Naive thymus-derived CD4-positive, alpha-beta T cell (primary cell): ENCODE results near the gene CHAT. TPM values are rescaled to one million over a fixed set of nuclear protein-coding genes. Genes with fewer than 3 reads are reported as not detected.
A peak's percentile ranks its signal among the peaks of the same experiment; 100 is the strongest.

Experiments used
- ATAC-seq: fragments of 150-1000 bp; cut with Tn5 transposase; 2 replicates; pipeline ENCODE4 v1.10.0; 2021; ENCODE audit warnings: mild to moderate bottlenecking, moderate library complexity
- CTCF ChIA-PET: fragments of 350-600 bp; sonication (Branson Sonifier 250); formaldehyde crosslinking; loops from one replicate; lab custom pipeline; 2021; ENCODE audit warnings: antibody characterized with exemption; lab: Charles Lee
- POLR2A ChIA-PET: fragments of 350-600 bp; sonication (Branson Sonifier 250); formaldehyde crosslinking; loops from one replicate; lab custom pipeline; 2021; ENCODE audit warnings: antibody characterized with exemption, inconsistent platforms; lab: Charles Lee
- DNase-seq, 9 donors: peaks; one replicate each; pipeline versions ENCODE4 v3.0.0 to v3.0.0-alpha.2; 2020 to 2022; ENCODE audit warnings: mixed read lengths in 1 of 9
- H3K27ac ChIP-seq: one replicate; pipeline ENCODE4 v1.7.0; 2013; ENCODE audit warnings: mild to moderate bottlenecking, low read depth, low read length, moderate library complexity
- H3K27me3 ChIP-seq, 2 donors: one replicate each; pipeline ENCODE4 v1.7.0; 2013; ENCODE audit warnings: low read length in 2 of 2, mild to moderate bottlenecking in 2 of 2, moderate library complexity in 2 of 2; ENCODE audit not compliant: control insufficient read depth in 2 of 2, insufficient read depth in 2 of 2
- H3K36me3 ChIP-seq, 3 experiments: 1 replicate in 2 of 3; 2 replicates in 1 of 3; pipeline ENCODE4 v1.7.0; 2013; ENCODE audit warnings: low read length in 3 of 3, mild to moderate bottlenecking in 3 of 3, moderate library complexity in 1 of 3; ENCODE audit not compliant: insufficient read depth in 3 of 3, control insufficient read depth in 2 of 3
- H3K4me1 ChIP-seq, 2 donors: one replicate each; pipeline ENCODE4 v1.7.0; 2013; ENCODE audit warnings: low read length in 2 of 2, mild to moderate bottlenecking in 2 of 2, moderate library complexity in 1 of 2; ENCODE audit not compliant: control insufficient read depth in 2 of 2, insufficient read depth in 2 of 2
- H3K4me3 ChIP-seq: 2 replicates; pipeline ENCODE4 v1.7.0; 2013; ENCODE audit warnings: mild to moderate bottlenecking, low read length
- H3K9me3 ChIP-seq, 3 experiments: 1 replicate in 2 of 3; 2 replicates in 1 of 3; pipeline ENCODE4 v1.7.0; 2013; ENCODE audit warnings: low read length in 3 of 3; ENCODE audit not compliant: control insufficient read depth in 2 of 3
- H3K27ac Mint-ChIP-seq, 9 donors: one replicate each; pipeline ENCODE4 v1.8.0; 2020 to 2022; ENCODE audit warnings: mixed read lengths in 9 of 9, mild to moderate bottlenecking in 8 of 9, moderate library complexity in 5 of 9, inconsistent platforms in 2 of 9
- H3K27me3 Mint-ChIP-seq, 5 donors: one replicate each; pipeline ENCODE4 v1.8.0; 2021 to 2022; ENCODE audit warnings: mixed read lengths in 5 of 5, mild to moderate bottlenecking in 1 of 5
- H3K36me3 Mint-ChIP-seq, 5 donors: one replicate each; pipeline ENCODE4 v1.8.0; 2020 to 2022; ENCODE audit warnings: mixed read lengths in 5 of 5, mild to moderate bottlenecking in 3 of 5, inconsistent platforms in 1 of 5
- H3K4me1 Mint-ChIP-seq, 7 donors: one replicate each; pipeline ENCODE4 v1.8.0; 2020 to 2022; ENCODE audit warnings: mixed read lengths in 7 of 7, mild to moderate bottlenecking in 3 of 7, inconsistent platforms in 1 of 7
- H3K4me3 Mint-ChIP-seq, 10 donors: one replicate each; pipeline ENCODE4 v1.8.0; 2020 to 2022; ENCODE audit warnings: mild to moderate bottlenecking in 10 of 10, mixed read lengths in 10 of 10, moderate library complexity in 6 of 10, inconsistent platforms in 2 of 10
- H3K9me3 Mint-ChIP-seq, 11 donors: one replicate each; pipeline ENCODE4 v1.8.0; 2020 to 2022; ENCODE audit warnings: mixed read lengths in 11 of 11, mild to moderate bottlenecking in 4 of 11, inconsistent platforms in 1 of 11, moderate library complexity in 1 of 11
- intact Hi-C, 2 donors: fragments of 100-400 bp; cut with micrococcal nuclease; formaldehyde crosslinking; loops; one replicate each; pipeline ENCODE4 v1.15.1; 2023
- polyA plus RNA-seq, 2 donors: library from polyadenylated mRNA; unstranded; fragments of 300-500 nt; fragmentation: Illumina TruSeq; gene quantifications; one replicate each; pipeline ENCODE4 v1.2.3, GENCODE V29; 2021
- total RNA-seq, 6 experiments: library from RNA in 5 of 6; stranded (reverse) in 5 of 6; gene quantifications; 1 replicate in 5 of 6; 2 replicates in 1 of 6; pipeline ENCODE4 v1.2.3 and lab custom pipeline; 2021 to 2026

Gene CHAT
- total RNA-seq (not detected), polyA plus RNA-seq (not detected), total RNA-seq (lab: John Stamatoyannopoulos, UW) (not detected)

DNA sequence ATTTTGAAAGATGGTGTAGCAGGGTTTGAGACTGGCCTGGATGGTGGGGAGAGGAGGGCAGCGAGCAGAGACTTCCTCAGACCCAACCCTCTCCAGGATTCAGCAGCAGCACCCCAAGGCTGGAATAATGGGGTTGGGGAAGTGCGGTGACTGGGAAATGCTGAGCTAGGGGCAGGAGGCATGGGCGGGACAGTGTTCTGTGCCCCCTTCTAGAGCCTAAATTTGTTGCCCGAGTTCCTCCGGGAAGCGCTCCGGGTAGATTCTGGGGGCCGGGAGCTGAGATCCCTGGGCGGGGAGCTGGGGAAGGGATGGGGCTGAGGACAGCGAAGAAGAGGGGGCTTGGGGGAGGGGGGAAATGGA is at the start of gene CHAT:
Gene CHAT (plus strand): TSS at position 156 of the 360 bp plus-strand sequence. CDS start 153 bp downstream, at position 309.
- H3K4me1 Mint-ChIP-seq, result peaks cover 0 to 22% (median 5%) of the 10 kb centered on the region in 7 donors
- Histone ChIP-seq H3K27me3 (peaks cover 5 to 6% of the 10 kb centered on the region in 2 donors), H3K36me3 (no peaks in the 10 kb centered on the region), H3K27ac (no peak within 1 kb of the TSS), H3K9me3 (no peaks in the 10 kb centered on the region), H3K4me3 (no peak within 1 kb of the TSS), H3K4me1 (no peaks in the 10 kb centered on the region)
- peaks cover 64 to 81% (median 76%) of the 10 kb centered on the region in 5 donors for H3K27me3 Mint-ChIP-seq
- H3K9me3 Mint-ChIP-seq, result peaks cover 0 to 11% (median 6%) of the 10 kb centered on the region in 11 donors
- H3K4me3 Mint-ChIP-seq, result peak within 1 kb of the TSS in 1 of 10 donors; percentile 7
- DNase-seq (no peak), ATAC-seq (no peak)
- peaks cover 0 to 8% (median 0%) of the 10 kb centered on the region in 5 donors for H3K36me3 Mint-ChIP-seq
- CTCF ChIA-PET, result no interaction called here
- no peak within 1 kb of the TSS for H3K27ac Mint-ChIP-seq
- POLR2A ChIA-PET, result no interaction called here
- intact Hi-C loops, result no loop called here

DNA sequence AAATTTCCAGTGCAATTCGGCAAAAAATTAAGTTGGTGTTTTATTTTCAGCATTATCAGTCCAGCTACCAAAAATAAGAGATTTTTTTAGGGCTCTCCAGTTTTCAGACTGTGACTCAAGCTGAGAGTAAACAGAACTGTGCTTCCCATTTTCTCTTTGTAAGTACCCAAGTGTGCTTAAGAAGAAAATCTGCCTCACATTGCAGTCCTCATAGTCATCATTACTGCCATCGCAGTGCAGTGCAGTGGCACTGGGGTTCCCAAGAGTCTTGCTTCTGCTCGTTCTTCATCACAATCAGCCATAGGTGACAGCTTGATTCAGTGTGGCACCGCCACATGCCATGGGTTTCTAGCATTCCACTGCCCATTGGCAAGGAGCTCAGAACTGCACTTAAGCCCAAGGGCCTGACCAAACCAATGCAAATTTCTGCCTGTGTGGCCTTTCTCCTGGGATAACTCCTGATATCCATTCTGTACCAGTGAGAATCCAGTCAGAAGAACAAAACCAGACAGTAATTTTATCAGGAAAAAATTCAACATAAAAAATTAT is 49.3 kb upstream of the CHAT start:
- Histone ChIP-seq H3K36me3 (no peaks in the 10 kb centered on the region), H3K4me1 (no peaks in the 10 kb centered on the region), H3K27ac (no peak overlapping the region), H3K9me3 (no peaks in the 10 kb centered on the region), H3K27me3 (no peaks in the 10 kb centered on the region), H3K4me3 (no peak overlapping the region)
- no peak for DNase-seq
- Mint-ChIP-seq H3K36me3 (no peaks in the 10 kb centered on the region), H3K9me3 (peaks cover 0 to 5% (median 0%) of the 10 kb centered on the region in 11 donors), H3K27ac (no peak overlapping the region), H3K27me3 (peaks cover 15 to 40% (median 21%) of the 10 kb centered on the region in 5 donors), H3K4me1 (peaks cover 0 to 4% (median 0%) of the 10 kb centered on the region in 7 donors), H3K4me3 (no peak overlapping the region)
- no peak for ATAC-seq
- CTCF ChIA-PET, result no interaction called here
- intact Hi-C loops, result no loop called here
- POLR2A ChIA-PET, result no interaction called here

DNA sequence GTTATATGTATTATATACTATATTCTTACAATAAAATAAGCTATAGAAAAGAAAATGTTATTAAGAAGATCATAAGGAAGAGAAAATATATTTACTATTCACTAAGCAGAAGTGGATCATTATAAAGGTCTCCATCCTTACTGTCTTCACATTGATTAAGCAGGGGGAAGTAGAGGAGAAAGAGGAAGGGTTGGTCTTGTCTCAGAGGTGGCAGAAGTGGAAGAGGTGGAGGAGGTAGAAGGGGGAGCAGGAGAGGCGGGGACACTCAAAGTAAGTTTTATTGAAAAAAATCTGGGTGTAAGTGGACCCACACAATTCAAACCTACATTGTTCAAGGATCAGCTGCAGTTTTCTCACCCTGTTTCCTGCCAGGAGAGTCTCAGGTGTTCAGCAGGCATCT is 46.0 kb upstream of the CHAT start:
- Mint-ChIP-seq H3K36me3 (no peaks in the 10 kb centered on the region), H3K4me3 (no peak overlapping the region), H3K9me3 (peaks cover 0 to 5% (median 0%) of the 10 kb centered on the region in 11 donors), H3K4me1 (peaks cover 0 to 4% (median 0%) of the 10 kb centered on the region in 7 donors), H3K27me3 (peaks cover 11 to 32% (median 14%) of the 10 kb centered on the region in 5 donors), H3K27ac (no peak overlapping the region)
- no peak for DNase-seq
- POLR2A ChIA-PET, result interaction anchor here (1.1 kb wide), 1 partner anchor 10 kb away, joined by 3 read pairs; no protein-coding TSS in a partner anchor
- H3K9me3 ChIP-seq, result no peaks in the 10 kb centered on the region
- intact Hi-C loops, result no loop called here
- H3K4me3 ChIP-seq, result no peak overlapping the region
- no peak for ATAC-seq
- no peaks in the 10 kb centered on the region for H3K36me3 ChIP-seq
- CTCF ChIA-PET, result no interaction called here
- no peaks in the 10 kb centered on the region for H3K4me1 ChIP-seq
- H3K27ac ChIP-seq, result no peak overlapping the region
- H3K27me3 ChIP-seq, result no peaks in the 10 kb centered on the region

DNA sequence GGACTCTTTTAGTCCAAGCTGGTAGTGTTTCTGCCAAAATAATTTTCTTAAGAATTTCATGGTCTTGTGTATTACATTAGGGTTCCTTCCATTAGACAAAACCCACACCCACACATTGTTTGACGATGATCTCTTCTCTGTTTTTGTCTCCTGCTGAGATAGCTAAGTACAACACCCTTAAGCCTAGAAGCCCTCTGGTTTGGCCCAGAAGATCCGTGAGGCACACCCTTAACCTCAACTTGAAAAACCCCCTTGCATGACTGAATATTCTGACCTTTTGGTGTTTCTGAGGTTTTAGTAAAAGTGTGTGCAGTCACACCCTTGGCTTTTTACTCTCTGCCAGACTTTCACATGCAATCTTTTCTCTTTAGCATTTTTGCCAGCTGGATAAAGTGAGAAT is 45.6 kb upstream of the CHAT start:
- Mint-ChIP-seq H3K27me3 (peaks cover 11 to 30% (median 14%) of the 10 kb centered on the region in 5 donors), H3K4me3 (no peak overlapping the region), H3K9me3 (peaks cover 0 to 5% (median 0%) of the 10 kb centered on the region in 11 donors), H3K4me1 (peaks cover 0 to 4% (median 0%) of the 10 kb centered on the region in 7 donors), H3K27ac (peak overlapping the region in 1 of 9 donors; percentile 39), H3K36me3 (no peaks in the 10 kb centered on the region)
- no peaks in the 10 kb centered on the region for H3K4me1 ChIP-seq
- no peak overlapping the region for H3K27ac ChIP-seq
- no peaks in the 10 kb centered on the region for H3K36me3 ChIP-seq
- ChIA-PET POLR2A (interaction anchor here (0.6 to 1.1 kb wide), 2 partner anchors 10 to 25 kb away, joined by 3 read pairs; no protein-coding TSS in a partner anchor), CTCF (no interaction called here)
- intact Hi-C loops, result no loop called here
- H3K4me3 ChIP-seq, result no peak overlapping the region
- H3K27me3 ChIP-seq, result no peaks in the 10 kb centered on the region
- no peak for ATAC-seq
- H3K9me3 ChIP-seq, result no peaks in the 10 kb centered on the region
- DNase-seq, result no peak

DNA sequence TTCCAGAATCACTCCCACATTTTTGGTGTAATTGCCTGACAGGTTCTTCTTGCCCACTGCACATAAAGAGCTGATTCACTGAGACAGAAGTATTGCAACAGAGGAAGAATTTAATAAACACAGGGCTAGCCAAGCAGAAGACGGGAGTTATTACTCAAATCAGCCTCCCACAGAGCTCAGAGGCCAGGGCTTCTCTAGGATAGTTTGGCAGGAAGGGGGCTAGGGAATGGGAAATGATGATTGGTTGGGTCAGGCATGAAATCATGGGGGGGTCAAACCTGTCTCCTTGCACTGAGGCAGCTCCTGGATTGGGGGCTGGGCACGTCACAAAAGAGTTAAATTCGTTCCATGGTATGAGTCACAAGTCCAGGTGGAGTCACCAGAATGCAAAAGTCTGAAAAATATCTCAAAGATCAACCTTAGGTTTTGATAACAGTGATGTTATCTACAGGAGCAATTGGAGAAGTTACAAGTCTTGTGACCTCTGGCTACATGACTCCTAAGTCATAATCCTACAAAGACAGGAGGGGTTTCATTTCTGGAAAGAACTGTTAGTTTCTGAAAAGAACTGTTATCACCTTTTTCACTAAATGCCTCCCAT is 44.7 kb upstream of the CHAT start:
- H3K4me1 ChIP-seq, result no peaks in the 10 kb centered on the region
- no peak overlapping the region for H3K27ac ChIP-seq
- H3K27ac Mint-ChIP-seq, result peak overlapping the region in 1 of 9 donors; percentile 20
- H3K27me3 Mint-ChIP-seq, result peaks cover 10 to 26% (median 14%) of the 10 kb centered on the region in 5 donors
- POLR2A ChIA-PET, result interaction anchor here (0.6 kb wide), 2 partner anchors 23 to 26 kb away, joined by 3 to 4 read pairs; no protein-coding TSS in a partner anchor
- peaks cover 0 to 5% (median 0%) of the 10 kb centered on the region in 11 donors for H3K9me3 Mint-ChIP-seq
- no peaks in the 10 kb centered on the region for H3K36me3 ChIP-seq
- no peaks in the 10 kb centered on the region for H3K9me3 ChIP-seq
- intact Hi-C loops, result no loop called here
- H3K4me3 Mint-ChIP-seq, result no peak overlapping the region
- CTCF ChIA-PET, result no interaction called here
- H3K36me3 Mint-ChIP-seq, result no peaks in the 10 kb centered on the region
- H3K4me1 Mint-ChIP-seq, result peaks cover 0 to 4% (median 0%) of the 10 kb centered on the region in 7 donors
- no peak overlapping the region for H3K4me3 ChIP-seq
- ATAC-seq, result no peak
- DNase-seq, result no peak
- no peaks in the 10 kb centered on the region for H3K27me3 ChIP-seq

DNA sequence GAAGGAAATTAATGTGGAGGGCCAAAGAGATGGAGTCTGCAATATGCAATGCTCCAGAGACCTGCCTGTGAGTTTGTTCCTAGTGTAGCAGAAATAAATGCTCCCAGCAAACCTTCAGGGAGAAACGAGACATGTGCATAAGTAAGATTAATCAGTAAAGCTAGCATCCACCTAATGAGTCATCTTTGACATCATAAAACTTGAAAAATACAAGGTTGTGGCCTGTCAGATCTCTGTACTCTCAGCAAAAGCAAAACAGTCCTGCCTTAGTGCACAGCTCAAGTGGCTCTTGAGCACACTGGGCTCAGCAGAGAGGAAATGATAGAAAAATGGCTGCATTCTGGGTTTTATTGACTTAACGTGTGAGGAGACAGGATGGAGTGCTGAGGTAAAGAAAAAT is 42.4 kb upstream of the CHAT start:
- ATAC-seq (no peak), DNase-seq (no peak)
- Mint-ChIP-seq H3K27me3 (peaks cover 8 to 25% (median 12%) of the 10 kb centered on the region in 5 donors), H3K36me3 (no peaks in the 10 kb centered on the region), H3K27ac (peak overlapping the region in 1 of 9 donors; percentile 14), H3K4me1 (peaks cover 0 to 4% (median 0%) of the 10 kb centered on the region in 7 donors), H3K4me3 (no peak overlapping the region), H3K9me3 (peaks cover 0 to 5% (median 0%) of the 10 kb centered on the region in 11 donors)
- no peaks in the 10 kb centered on the region for H3K27me3 ChIP-seq
- POLR2A ChIA-PET, result no interaction called here
- CTCF ChIA-PET, result no interaction called here
- no peaks in the 10 kb centered on the region for H3K9me3 ChIP-seq
- intact Hi-C loops, result no loop called here
- no peak overlapping the region for H3K4me3 ChIP-seq
- H3K27ac ChIP-seq, result no peak overlapping the region
- H3K36me3 ChIP-seq, result no peaks in the 10 kb centered on the region
- no peaks in the 10 kb centered on the region for H3K4me1 ChIP-seq
